PC-3 (cell line): ENCODE measurements around the gene CELSR2.

Source experiments
- CTCF ChIP-seq: fragments of 300-600 bp; sonication (generic); conservative IDR thresholded peaks from 2 replicates; pipeline ENCODE4 v1.5.1; 2017; ENCODE audit warnings: antibody characterized with exemption, low read depth, mild to moderate bottlenecking, low read length
- EZH2 ChIP-seq: fragments of 300-600 bp; sonication (generic); IDR thresholded peaks from one replicate; pipeline ENCODE4 v1.6.1; 2017; ENCODE audit warnings: antibody characterized with exemption, mild to moderate bottlenecking, low read length; ENCODE audit not compliant: unreplicated experiment

GRCh38 chr1:109252893-109253802, 3.8 kb downstream of the CELSR2 start:
- TF ChIP-seq EZH2 (no peak), CTCF (no peak)
